GM12891 (cell line): ENCODE results near the gene HENMT1.

Source experiments
- POLR2A ChIP-seq: IDR thresholded peaks from 2 replicates; pipeline ENCODE4 v1.6.1; 2011; ENCODE audit warnings: low read depth, low read length, control low read depth
- POLR2AphosphoS5 ChIP-seq: IDR thresholded peaks from 2 replicates; pipeline ENCODE4 v1.6.1; 2011; ENCODE audit warnings: low read depth, low read length, control low read depth
- POU2F2 ChIP-seq: IDR thresholded peaks from 2 replicates; pipeline ENCODE4 v1.6.1; 2011; ENCODE audit warnings: low read depth, mild to moderate bottlenecking, control low read depth, low read length, moderate library complexity
- SPI1 ChIP-seq: IDR thresholded peaks from 2 replicates; pipeline ENCODE4 v1.6.1; 2011; ENCODE audit warnings: low read depth, low read length, control low read depth
- TAF1 ChIP-seq: IDR thresholded peaks from 2 replicates; pipeline ENCODE4 v1.6.1; 2011; ENCODE audit warnings: low read depth, low read length, control low read depth

GRCh38 chr1:108657356-108658080 lies 3.4 kb downstream of the HENMT1 start:
- no peak for TF ChIP-seq POLR2AphosphoS5
- TF ChIP-seq POLR2A, result no peak
- no peak for TF ChIP-seq TAF1
- TF ChIP-seq SPI1, result no peak
- TF ChIP-seq POU2F2, result no peak
